Measurements from ENCODE around the gene BRSK1.

The BRSK1 gene

DNA sequence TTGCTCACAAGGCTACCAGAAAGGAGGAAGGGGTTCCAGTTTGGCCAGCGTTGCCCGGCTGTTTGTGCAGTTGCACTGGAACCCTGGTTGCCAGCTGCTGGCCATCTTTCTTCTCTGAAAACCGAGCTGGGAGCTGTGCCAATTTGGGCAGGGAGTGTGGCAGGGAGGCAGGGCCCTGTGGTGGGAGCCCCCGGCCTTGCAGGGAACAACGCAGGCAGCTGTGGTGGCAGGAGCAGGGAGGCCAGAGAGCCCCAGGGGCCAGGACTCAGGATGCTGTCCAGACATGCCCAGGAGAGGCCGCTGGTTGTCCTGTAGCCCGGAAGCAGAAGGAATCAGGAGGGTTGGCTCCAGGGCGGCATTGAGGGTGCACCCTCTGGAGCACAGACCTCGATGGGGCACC is 60.6 kb downstream of the BRSK1 start:
- no peak overlapping the region for H3K27ac ChIP-seq
- H3K4me3 ChIP-seq: no peak overlapping the region
- TF ChIP-seq POLR2AphosphoS5 (IDR thresholded peaks at IDR 0.05; ENCODE audit: borderline replicate concordance, low read depth, low read length) (no peak), FOXP2 (optimal IDR thresholded peaks at IDR 0.05; ENCODE audit: control extremely low read depth, extremely low read length, insufficient read depth) (no peak), EZH2 (IDR thresholded peaks at IDR 0.05) (no peak)
- H3K9me3 ChIP-seq (ENCODE audit: low read depth, low read length): no peaks in the 10 kb centered on the region
- H3K9ac ChIP-seq (ENCODE audit: insufficient read length): no peak overlapping the region
- no peak for DNase-seq (ENCODE audit: low read depth, low spot score)
- H3K36me3 ChIP-seq (ENCODE audit: insufficient read depth, low read length): no peaks in the 10 kb centered on the region; the same call in 1 of the 2 replicates

DNA sequence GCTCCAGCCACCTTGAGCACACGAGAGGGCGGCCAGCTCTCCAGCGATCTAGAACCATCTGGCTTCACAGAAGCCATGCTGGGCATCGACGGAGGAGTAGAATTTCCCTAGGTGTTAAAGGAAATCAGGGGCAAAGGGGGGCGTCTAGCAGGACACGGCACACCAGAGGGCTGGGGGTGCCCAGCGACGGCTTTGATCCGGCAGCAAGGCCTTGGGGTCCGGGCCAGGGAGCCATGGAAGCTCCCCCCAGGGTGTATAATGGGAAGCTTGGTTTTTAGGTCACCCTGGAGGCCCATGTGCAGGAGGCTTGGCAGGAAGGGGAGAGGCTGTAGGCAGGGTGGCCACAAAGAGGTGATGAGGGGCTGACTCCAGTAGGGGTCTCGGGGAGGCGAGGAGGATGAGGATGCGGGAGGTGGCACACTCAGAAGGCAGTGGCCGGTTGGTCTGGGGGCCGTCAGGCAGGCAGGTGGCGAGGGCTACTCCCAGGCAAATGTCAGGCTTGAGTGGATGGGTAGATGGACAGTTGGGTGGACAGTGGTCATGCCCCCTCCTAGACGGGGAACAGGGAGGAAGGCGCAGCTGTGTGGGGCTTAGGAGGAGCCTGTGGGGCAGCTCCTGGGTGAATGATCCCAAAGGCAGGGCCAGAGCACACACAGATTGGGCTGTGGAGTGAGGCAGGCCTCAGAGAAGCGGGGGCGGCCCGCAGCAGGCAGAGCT is 61.5 kb downstream of the BRSK1 start:
- Histone ChIP-seq H3K4me3 (no peak overlapping the region), H3K9ac (ENCODE audit: insufficient read length) (no peak overlapping the region), H3K36me3 (ENCODE audit: insufficient read depth, low read length) (no peaks in the 10 kb centered on the region; the same call in 1 of the 2 replicates), H3K27ac (no peak overlapping the region), H3K9me3 (ENCODE audit: low read depth, low read length) (no peaks in the 10 kb centered on the region)
- DNase-seq (ENCODE audit: low read depth, low spot score): no peak
- TF ChIP-seq POLR2AphosphoS5 (IDR thresholded peaks at IDR 0.05; ENCODE audit: borderline replicate concordance, low read depth, low read length): no peak

DNA sequence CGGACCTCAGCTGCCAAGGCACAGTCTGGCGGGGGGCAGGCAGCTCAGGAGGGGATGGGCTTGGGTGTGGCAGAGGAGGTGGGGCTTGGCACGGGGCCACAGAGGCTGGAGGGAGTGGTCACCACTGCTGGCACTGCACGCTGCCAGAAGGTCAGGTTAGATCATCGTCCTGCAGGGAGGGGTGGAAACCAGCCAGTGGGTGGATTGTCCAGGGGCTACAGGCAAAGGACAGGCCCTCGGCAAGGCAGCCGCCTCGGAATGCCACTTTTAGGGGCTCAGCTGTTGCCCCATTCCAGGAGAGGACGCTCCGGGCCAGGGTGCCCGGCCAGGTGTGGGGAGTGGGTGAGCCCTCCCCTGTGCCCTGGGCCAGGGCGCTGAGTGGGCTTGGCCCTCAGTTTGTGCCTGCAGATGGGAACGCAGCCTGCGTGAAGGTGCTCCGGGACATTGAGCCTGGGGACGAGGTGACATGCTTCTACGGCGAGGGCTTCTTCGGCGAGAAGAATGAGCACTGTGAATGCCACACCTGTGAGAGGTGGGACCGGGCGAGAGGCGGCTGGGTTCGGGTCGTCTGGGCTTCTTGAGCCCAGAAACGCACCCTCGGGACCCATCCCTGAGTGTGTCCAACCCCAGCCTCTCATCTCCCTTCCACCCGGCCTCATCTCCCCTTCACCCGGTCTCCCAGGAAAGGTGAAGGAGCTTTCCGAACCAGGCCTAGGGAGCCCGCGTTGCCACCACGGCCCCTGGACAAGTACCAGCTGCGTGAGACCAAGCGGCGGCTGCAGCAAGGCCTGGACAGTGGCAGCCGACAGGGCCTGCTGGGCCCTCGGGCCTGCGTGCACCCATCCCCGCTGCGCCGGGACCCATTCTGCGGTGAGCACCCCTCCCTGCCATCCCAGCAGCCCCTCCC is 62.3 kb downstream of the BRSK1 start:
- Histone ChIP-seq H3K9ac (ENCODE audit: insufficient read length) (no peak overlapping the region), H3K4me3 (no peak overlapping the region), H3K36me3 (ENCODE audit: insufficient read depth, low read length) (no peaks in the 10 kb centered on the region; the same call in 1 of the 2 replicates), H3K9me3 (ENCODE audit: low read depth, low read length) (no peaks in the 10 kb centered on the region), H3K27ac (no peak overlapping the region)
- TF ChIP-seq FOXP2 (optimal IDR thresholded peaks at IDR 0.05; ENCODE audit: control extremely low read depth, extremely low read length, insufficient read depth) (no peak), EZH2 (IDR thresholded peaks at IDR 0.05) (no peak), POLR2AphosphoS5 (IDR thresholded peaks at IDR 0.05; ENCODE audit: borderline replicate concordance, low read depth, low read length) (no peak)
- DNase-seq (ENCODE audit: low read depth, low spot score): no peak

- DNase-seq (ENCODE audit: low read depth, low spot score): no peak
- Histone ChIP-seq H3K4me3 (no peak overlapping the region), H3K9ac (ENCODE audit: insufficient read length) (no peak overlapping the region), H3K9me3 (ENCODE audit: low read depth, low read length) (no peaks in the 10 kb centered on the region), H3K27ac (no peak overlapping the region), H3K36me3 (ENCODE audit: insufficient read depth, low read length) (no peaks in the 10 kb centered on the region; the same call in 1 of the 2 replicates)
- TF ChIP-seq POLR2AphosphoS5 (IDR thresholded peaks at IDR 0.05; ENCODE audit: borderline replicate concordance, low read depth, low read length): no peak
- no peak for TF ChIP-seq FOXP2 (optimal IDR thresholded peaks at IDR 0.05; ENCODE audit: control extremely low read depth, extremely low read length, insufficient read depth)
- TF ChIP-seq EZH2 (IDR thresholded peaks at IDR 0.05): no peak
These were observed 63.1 kb downstream of the BRSK1 start for GRCh38 chr19:55346725-55347441.

DNA sequence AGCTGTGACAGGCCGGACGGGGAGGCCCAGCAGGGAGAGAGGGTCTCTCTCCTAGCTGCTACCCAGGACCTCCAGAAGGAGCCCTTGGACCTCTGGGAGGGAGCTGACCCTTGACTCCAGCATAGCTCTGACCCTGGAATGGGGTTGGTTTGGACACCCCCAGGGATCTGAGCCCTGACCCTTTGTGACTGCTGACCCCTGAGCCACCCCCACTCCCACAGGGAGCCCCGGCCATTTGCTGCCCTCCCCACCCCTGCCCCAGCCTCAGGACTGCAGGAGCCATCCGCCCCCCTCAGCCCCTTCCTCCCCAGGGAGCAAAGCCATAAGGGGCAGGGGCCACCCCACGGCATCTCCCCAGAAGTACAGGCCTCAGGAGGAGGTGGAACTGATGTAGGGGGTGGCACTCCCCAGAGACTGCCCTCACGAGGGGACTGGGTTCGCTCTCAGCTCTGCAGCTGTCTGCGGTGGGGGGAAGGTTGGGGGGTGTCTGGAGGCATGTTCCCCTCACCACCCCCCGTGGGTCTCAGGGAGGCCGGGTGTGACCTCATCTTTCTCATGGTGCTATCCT is 63.7 kb downstream of the BRSK1 start:
- no peak for DNase-seq (ENCODE audit: low read depth, low spot score)
- no peak overlapping the region for H3K9ac ChIP-seq (ENCODE audit: insufficient read length)
- H3K4me3 ChIP-seq: no peak overlapping the region
- TF ChIP-seq POLR2AphosphoS5 (IDR thresholded peaks at IDR 0.05; ENCODE audit: borderline replicate concordance, low read depth, low read length) (no peak), EZH2 (IDR thresholded peaks at IDR 0.05) (no peak), FOXP2 (optimal IDR thresholded peaks at IDR 0.05; ENCODE audit: control extremely low read depth, extremely low read length, insufficient read depth) (no peak)
- H3K27ac ChIP-seq: no peak overlapping the region
- no peaks in the 10 kb centered on the region; the same call in 1 of the 2 replicates for H3K36me3 ChIP-seq (ENCODE audit: insufficient read depth, low read length)
- no peaks in the 10 kb centered on the region for H3K9me3 ChIP-seq (ENCODE audit: low read depth, low read length)

- no peaks in the 10 kb centered on the region; the same call in 1 of the 2 replicates for H3K36me3 ChIP-seq (ENCODE audit: insufficient read depth, low read length)
- H3K4me3 ChIP-seq: no peak overlapping the region
- TF ChIP-seq EZH2 (IDR thresholded peaks at IDR 0.05): no peak
- TF ChIP-seq POLR2AphosphoS5 (IDR thresholded peaks at IDR 0.05; ENCODE audit: borderline replicate concordance, low read depth, low read length): no peak
- TF ChIP-seq FOXP2 (optimal IDR thresholded peaks at IDR 0.05; ENCODE audit: control extremely low read depth, extremely low read length, insufficient read depth): no peak
- no peak for DNase-seq (ENCODE audit: low read depth, low spot score)
- H3K27ac ChIP-seq: peak overlapping the region; percentile 40; the same call in 1 of the 2 replicates
- H3K9ac ChIP-seq (ENCODE audit: insufficient read length): no peak overlapping the region
- no peaks in the 10 kb centered on the region for H3K9me3 ChIP-seq (ENCODE audit: low read depth, low read length)
These were observed 64.7 kb downstream of the BRSK1 start for GRCh38 chr19:55348317-55349034.

DNA sequence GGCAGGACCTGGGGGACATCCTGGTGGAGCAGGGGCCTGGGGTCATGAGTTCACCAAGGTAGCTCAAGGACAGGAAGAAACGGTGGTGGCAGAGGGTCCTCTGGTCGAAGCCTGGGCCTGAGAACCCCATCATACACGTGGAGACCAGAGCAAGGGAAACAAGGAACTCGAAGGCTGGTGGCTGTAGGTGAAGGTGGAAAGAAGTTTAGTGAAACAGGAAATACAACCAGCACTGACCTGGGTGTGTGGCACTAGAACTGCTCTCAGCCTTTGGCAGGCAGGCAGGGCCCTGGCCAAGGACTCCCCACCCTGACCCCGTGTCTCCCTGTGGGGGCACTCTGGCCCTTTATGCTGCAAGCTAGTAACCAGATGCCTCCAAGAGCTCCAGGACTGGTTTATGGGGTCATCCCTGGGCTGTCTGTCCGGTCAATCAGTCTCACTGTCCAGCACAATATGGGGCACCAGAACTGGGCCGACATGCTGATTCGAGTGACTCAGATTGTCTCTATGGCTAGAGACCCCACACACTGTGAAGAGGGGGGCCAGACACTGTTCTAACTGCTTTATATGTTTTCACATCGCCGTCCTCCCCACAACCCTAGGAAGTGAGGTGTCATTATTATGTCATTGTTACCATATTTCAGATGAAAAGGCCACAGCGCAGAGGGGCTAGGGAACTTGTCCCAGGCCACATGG is 67.0 kb downstream of the BRSK1 start:
- no peak for DNase-seq (ENCODE audit: low read depth, low spot score)
- TF ChIP-seq EZH2 (IDR thresholded peaks at IDR 0.05) (no peak), POLR2AphosphoS5 (IDR thresholded peaks at IDR 0.05; ENCODE audit: borderline replicate concordance, low read depth, low read length) (0 out of 2 replicates have a peak, but pooled peaks have one; percentile 1), FOXP2 (optimal IDR thresholded peaks at IDR 0.05; ENCODE audit: control extremely low read depth, extremely low read length, insufficient read depth) (no peak)
- Histone ChIP-seq H3K9ac (ENCODE audit: insufficient read length) (no peak overlapping the region), H3K36me3 (ENCODE audit: insufficient read depth, low read length) (no peaks in the 10 kb centered on the region), H3K9me3 (ENCODE audit: low read depth, low read length) (no peaks in the 10 kb centered on the region), H3K4me3 (no peak overlapping the region), H3K27ac (no peak overlapping the region)

Data from SK-N-MC (cell line).